Stomach (tissue), 4 donors: ENCODE results near the gene HEPN1.

ENCODE experiments used
- CTCF ChIP-seq, 7 experiments: fragments of 450-650 bp in 4 of 7; fragments of 200-600 bp in 3 of 7; sonication (generic) in 3 of 7; IDR thresholded peaks; one replicate each; pipeline ENCODE4 v1.5.1; 2016 to 2019; ENCODE audit warnings: antibody characterized with exemption in 7 of 7, control low read depth in 2 of 7, mild to moderate bottlenecking in 1 of 7
- POLR2A ChIP-seq, 4 donors: fragments of 450-650 bp; IDR thresholded peaks; one replicate each; pipeline ENCODE4 v1.6.1; 2016; ENCODE audit warnings: antibody characterized with exemption in 4 of 4, control low read depth in 2 of 4, mild to moderate bottlenecking in 1 of 4, moderate library complexity in 1 of 4

- TF ChIP-seq CTCF (IDR thresholded peaks at IDR 0.05) = no peak
- TF ChIP-seq POLR2A (IDR thresholded peaks at IDR 0.05) = no peak
Measured at GRCh38 chr11:124916370-124916710, 2.7 kb upstream of the HEPN1 start.
